Measurements from ENCODE around the gene KIR2DL1.
"Not testable (repeated sequence)": the region's sequence is repeated elsewhere in the genome, so short reads cannot be mapped to it uniquely, and the experiment has no call there.

- not testable (repeated sequence) for TF ChIP-seq CTCF (IDR thresholded peaks at IDR 0.05; ENCODE audit: insufficient read depth, low read depth, low read length); EZH2 (IDR thresholded peaks at IDR 0.05; ENCODE audit: insufficient read depth, low read length)
These were observed 918 bp downstream of the KIR2DL1 start for GRCh38 chr19:54770511-54770910.

All from astrocyte (in vitro differentiated cells and primary cell).